ENCODE measurements around the gene SH3BP1. TPM values are rescaled to one million over a fixed set of nuclear protein-coding genes. Genes with fewer than 3 reads are reported as not detected.

Gene SH3BP1
- total and polyA plus RNA-seq, 2 of the 4 experiments (the other 2 are of a cell fraction): 8.8 to 33.3 TPM

DNA sequence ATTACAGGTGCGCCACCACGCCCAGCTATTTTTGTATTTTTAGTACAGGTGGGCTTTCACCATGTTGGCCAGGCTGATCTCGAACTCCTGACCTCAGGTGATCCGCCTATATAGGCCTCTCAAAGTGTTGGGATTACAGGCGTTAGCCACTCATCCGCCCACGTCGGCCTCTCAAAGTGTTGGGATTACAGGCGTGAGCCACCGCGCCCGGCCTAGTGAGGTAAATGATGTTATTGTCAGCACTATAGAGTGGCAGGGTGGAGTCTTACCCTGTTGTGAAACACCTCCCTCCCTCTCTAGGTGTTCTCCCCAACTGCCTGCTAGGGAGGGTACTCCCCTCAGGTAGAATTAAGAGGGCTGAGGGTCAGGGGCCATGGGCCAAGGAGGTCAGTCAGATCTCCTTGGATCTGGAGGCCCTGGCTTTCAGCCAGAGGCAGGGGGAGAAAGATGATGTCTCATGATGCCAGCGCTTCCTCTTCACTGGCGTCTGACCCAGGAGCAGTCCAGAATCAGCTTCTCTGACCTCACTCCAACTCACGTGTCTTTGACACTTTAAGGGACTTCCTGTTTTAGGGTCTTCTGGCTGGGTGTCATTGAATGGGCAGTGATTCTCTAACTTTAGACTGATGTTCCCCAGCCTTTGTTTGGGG, 28.9 kb upstream of the SH3BP1 start:
- Histone ChIP-seq H4K8ac (ENCODE audit: low read depth in 2 of 2, low read length in 2 of 2) (no peak overlapping the region), H3K9me1 (ENCODE audit: insufficient read depth, low read length) (peaks cover 9% of the 10 kb centered on the region), H4K91ac (ENCODE audit: insufficient read depth, low read depth, low read length) (no peak overlapping the region), H3K79me1 (ENCODE audit: low read depth in 1 of 2, low read length in 2 of 2) (peaks cover 22 to 56% of the 10 kb centered on the region in 2 experiments), H3K18ac (ENCODE audit: low read depth, low read length) (no peak overlapping the region), H4K5ac (ENCODE audit: low read depth, low read length) (no peak overlapping the region), H3K27me3 (ENCODE audit: control insufficient read depth, insufficient read depth, low read length) (peaks cover under 1% of the 10 kb centered on the region; the same call in 1 of the 2 replicates), H3K23ac (ENCODE audit: low read depth, low read length) (no peak overlapping the region), H3K4me3 (ENCODE audit: insufficient read depth, low read depth, low read length) (no peak overlapping the region), H3K9ac (ENCODE audit: low read depth, low read length) (no peak overlapping the region), H2AFZ (replicated peaks; ENCODE audit: low read length, poor library complexity) (no peak overlapping the region), H4K20me1 (ENCODE audit: insufficient read depth, low read length) (0 out of 2 replicates have a peak, but pooled peaks cover 3% of the 10 kb centered on the region), H3K36me3 (ENCODE audit: control insufficient read depth, insufficient read depth, low read length) (peaks cover 3% of the 10 kb centered on the region; the same call in 1 of the 2 replicates), H2BK15ac (ENCODE audit: low read depth, low read length) (no peak overlapping the region), H2BK20ac (ENCODE audit: low read depth, low read length) (no peak overlapping the region), H3K27ac (ENCODE audit: insufficient read depth, low read length) (no peak overlapping the region), H2AK9ac (replicated peaks; ENCODE audit: low read depth, low read length, poor library complexity) (peak overlapping the region; percentile 58), H2BK120ac (ENCODE audit: low read depth, low read length) (no peak overlapping the region), H3K4ac (ENCODE audit: low read depth, low read length) (peak overlapping the region; percentile 22; the same call in 1 of the 2 replicates), H3K4me2 (ENCODE audit: low read depth, low read length) (no peak overlapping the region), H3K9me3 (ENCODE audit: control insufficient read depth, insufficient read depth, low read length) (no peaks in the 10 kb centered on the region), H3K14ac (replicated peaks; ENCODE audit: low read depth, low read length) (no peak overlapping the region), H2BK5ac (ENCODE audit: low read depth, low read length, poor library complexity, severe bottlenecking) (no peak overlapping the region), H3K4me1 (ENCODE audit: control insufficient read depth, insufficient read depth, low read length) (peaks cover 16% of the 10 kb centered on the region), H2AK5ac (ENCODE audit: low read depth, low read length) (0 out of 2 replicates have a peak overlapping the region, but pooled peaks have one; percentile 23), H3K56ac (ENCODE audit: extremely low read depth, insufficient read depth, low read length) (no peak overlapping the region)
- in situ Hi-C loops (cut with MboI; ENCODE audit: low sequenced_read_pairs): no loop called here
- TF ChIP-seq MAZ (IDR thresholded peaks at IDR 0.05; ENCODE audit: borderline replicate concordance, low read depth, low read length) (no peak), RAD21 (IDR thresholded peaks at IDR 0.05; ENCODE audit: low read length) (no peak), RCOR1 (IDR thresholded peaks at IDR 0.05; ENCODE audit: insufficient replicate concordance, low read length) (no peak), RFX5 (IDR thresholded peaks at IDR 0.05; ENCODE audit: low read depth, low read length) (no peak), CEBPB (IDR thresholded peaks at IDR 0.05; ENCODE audit: low read depth, low read length) (no peak), SMC3 (IDR thresholded peaks at IDR 0.05; ENCODE audit: low read depth, low read length) (no peak), FOS (IDR thresholded peaks at IDR 0.05; ENCODE audit: low read depth, low read length) (no peak), MXI1 (IDR thresholded peaks at IDR 0.05; ENCODE audit: borderline replicate concordance, low read depth, low read length) (no peak), NFE2L2 (IDR thresholded peaks at IDR 0.05; ENCODE audit: low read depth, low read length) (no peak)
- TF ChIP-seq, protein P1, sequence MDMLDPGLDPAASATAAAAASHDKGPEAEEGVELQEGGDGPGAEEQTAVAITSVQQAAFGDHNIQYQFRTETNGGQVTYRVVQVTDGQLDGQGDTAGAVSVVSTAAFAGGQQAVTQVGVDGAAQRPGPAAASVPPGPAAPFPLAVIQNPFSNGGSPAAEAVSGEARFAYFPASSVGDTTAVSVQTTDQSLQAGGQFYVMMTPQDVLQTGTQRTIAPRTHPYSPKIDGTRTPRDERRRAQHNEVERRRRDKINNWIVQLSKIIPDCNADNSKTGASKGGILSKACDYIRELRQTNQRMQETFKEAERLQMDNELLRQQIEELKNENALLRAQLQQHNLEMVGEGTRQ (IDR thresholded peaks at IDR 0.05; ENCODE audit: low read depth, low read length): no peak
- ATAC-seq (ENCODE audit: low read depth) (no peak), DNase-seq (no peak)
- 90% methylated on average over 2 of the region's 15 CpGs; no CpG with 5 or more reads in 1 of the 2 experiments for WGBS, 2 experiments (ENCODE audit: extremely low coverage in 2 of 2, insufficient read length in 1 of 2)
- ChIA-PET POLR2A (ENCODE audit: unreplicated experiment) (interaction anchor here (0.6 kb wide), 2 partner anchors 18 to 51 kb away, joined by 3 to 4 read pairs; no protein-coding TSS in a partner anchor), CTCF (no interaction called here)
- intact Hi-C loops (cut with micrococcal nuclease): no loop called here
- BruUV-seq (replicated peaks): no TSS peak
- dilution Hi-C loops (cut with HindIII; ENCODE audit: low sequenced_read_pairs, unreplicated experiment): no loop called here

Measured in IMR-90 (cell line).